ENCODE results near the gene CD151.

CD151 gene

DNA sequence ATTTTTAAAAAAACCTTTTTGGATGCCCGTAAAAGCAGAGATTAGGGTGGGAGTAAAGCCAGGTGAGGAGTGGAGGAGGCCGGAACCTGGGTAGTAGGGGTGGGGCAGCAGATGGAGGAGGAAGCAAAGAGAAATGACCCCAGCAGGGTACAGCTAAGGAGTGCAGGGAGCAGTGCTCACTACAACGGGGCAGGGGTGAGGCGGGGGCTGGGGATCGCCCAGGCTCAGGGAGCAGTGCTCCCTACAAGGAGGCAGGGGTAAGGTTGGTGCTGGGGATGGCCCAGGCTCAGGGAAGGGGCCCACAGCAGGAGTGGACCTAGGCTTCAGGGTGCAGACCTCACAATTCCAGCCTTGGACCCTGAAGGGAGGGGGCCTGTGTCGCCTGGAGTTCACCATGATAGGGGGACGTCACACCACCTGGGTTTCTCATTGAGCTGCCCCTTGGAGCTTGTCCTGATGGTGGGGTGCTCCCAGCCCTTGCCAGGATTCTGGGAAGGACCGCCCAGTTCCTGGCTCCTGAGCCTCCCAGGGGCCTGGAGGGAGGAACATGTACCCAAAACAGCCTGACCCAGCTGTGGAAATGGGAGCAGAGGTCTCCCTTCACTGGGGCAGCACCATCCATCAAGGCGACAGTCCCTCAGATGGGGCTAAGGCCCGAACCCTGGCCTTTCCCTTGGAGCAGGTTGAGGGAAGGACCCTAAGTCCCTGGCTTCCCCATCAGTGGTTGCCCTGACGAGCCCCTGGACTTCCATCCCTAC is 16.9 kb upstream of the CD151 start:
- DNase-seq = no peak

DNA sequence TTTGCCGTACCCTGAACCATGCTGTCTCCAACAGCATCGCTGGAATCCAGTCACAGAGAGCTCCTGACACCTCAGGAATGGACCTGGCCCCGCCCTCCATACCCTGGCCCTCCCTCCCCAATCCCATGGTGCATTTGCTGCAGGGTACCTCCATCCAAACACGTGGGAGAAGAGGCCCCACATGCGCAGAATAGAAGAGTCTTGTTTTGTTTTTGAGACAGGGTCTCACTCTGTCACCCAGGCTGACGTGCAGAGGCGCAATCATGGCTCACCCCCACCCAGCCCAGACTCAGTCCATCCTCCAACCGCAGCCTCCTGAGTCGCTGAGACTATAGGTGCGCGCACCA is 16.3 kb upstream of the CD151 start:
- DNase-seq = no peak

DNA sequence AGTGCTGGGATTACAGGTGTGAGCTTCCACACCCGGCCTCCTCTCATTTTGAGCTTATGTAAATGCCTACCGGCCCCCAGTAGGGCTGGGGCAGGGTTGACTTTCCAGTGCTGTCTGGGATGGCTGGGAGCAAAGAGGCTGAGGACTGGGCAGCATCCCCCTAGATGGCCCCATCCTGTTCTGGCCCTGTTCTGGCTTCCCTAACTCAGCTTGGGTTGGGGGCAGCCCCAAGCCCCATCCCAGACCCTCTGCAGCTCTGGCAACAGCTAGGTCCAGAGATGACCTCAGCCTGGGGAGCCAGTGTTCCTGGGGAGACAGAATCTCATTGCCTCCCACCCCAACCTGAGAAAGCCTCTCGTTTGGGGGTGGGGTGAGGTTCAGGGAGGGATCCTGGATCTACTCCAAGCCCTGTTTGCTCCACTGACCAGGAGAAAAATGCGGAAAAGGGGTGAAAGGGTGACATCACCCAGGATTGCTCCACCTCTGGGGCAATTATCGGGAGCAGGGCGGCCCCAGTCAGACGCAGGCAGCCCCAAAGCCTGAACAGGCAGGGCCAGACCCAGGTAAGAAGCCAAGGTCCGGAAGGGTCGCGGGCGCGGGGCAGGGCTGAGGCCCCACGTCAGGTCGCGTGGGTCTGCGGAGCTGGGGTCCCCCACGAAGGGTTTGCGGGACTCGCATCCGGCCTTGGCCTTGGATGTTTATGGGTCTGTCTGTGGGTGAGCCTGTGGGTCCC is 14.2 kb upstream of the CD151 start, which contains the start of gene PNPLA2:
Gene PNPLA2 (plus strand): TSS at position 519 of the 733 bp plus-strand sequence. CDS start 805 bp downstream, outside the sequence.
- DNase-seq = no peak

DNA sequence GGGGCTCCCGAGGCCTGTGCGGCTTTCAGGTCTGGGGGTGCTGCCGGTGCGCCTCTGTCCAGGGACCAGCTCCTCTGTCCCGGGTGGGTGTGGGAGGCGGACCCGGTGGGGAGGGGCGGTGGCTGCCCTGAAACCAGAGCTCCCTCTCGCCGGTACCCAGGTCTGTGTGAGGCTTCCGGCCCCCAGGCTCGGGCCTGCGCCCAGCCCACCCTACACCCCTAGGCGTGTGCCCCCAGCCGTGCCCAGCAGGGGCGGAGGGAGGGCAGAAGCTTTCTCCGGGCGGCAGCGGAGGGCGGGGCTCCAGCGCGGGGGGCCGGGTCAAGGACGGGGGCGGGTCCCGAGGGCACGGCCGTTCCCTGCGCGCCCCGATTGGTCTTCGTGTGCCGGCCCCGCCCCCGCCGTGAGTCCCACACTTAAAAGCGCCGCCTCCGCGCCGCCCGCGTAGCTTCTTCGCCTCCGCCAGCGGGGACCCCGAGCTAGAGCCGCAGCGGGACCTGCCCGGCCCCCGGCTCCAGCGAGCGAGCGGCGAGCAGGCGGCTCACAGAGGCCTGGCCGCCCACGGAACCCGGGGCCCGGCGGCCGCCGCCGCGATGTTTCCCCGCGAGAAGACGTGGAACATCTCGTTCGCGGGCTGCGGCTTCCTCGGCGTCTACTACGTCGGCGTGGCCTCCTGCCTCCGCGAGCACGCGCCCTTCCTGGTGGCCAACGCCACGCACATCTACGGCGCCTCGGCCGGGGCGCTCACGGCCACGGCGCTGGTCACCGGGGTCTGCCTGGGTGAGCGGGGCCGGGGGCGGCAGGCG is 13.4 kb upstream of the CD151 start:
- DNase-seq = peak; percentile 95

DNA sequence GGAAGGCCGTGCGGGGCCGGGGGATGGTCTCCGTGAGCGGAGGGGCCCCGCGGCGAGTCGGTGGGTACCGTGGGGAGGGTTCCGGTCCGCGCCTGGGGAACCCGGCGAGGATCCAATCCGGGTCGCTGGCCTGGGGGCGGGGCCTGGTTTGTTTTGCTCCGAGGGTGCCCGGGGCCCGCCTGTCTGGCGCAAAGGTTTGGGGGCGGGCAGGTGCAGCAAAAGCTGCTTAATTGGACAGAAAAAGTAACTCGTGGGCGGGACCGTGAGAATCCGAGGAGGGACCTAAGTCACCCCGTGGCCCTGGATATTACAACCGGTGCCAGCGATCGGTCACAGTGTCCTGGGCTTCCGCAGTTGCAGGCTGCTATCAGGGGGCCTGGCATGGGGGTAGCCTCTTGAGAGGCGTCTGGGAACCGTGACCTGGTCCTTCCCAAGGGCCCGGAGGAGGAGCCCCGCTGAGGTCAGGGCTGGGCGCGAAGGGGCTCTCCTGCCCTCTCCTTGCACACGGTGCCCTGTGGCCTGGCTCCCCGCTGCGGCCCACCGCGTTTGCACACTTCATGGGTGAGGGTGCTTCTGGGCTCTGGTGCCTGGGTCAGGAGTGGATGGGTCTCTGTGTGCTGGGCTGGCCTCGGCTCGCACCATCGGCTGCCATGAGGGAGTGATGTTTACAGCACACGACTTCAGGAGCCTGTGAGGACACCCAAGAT is 12.7 kb upstream of the CD151 start:
- DNase-seq = peak; percentile 75

DNA sequence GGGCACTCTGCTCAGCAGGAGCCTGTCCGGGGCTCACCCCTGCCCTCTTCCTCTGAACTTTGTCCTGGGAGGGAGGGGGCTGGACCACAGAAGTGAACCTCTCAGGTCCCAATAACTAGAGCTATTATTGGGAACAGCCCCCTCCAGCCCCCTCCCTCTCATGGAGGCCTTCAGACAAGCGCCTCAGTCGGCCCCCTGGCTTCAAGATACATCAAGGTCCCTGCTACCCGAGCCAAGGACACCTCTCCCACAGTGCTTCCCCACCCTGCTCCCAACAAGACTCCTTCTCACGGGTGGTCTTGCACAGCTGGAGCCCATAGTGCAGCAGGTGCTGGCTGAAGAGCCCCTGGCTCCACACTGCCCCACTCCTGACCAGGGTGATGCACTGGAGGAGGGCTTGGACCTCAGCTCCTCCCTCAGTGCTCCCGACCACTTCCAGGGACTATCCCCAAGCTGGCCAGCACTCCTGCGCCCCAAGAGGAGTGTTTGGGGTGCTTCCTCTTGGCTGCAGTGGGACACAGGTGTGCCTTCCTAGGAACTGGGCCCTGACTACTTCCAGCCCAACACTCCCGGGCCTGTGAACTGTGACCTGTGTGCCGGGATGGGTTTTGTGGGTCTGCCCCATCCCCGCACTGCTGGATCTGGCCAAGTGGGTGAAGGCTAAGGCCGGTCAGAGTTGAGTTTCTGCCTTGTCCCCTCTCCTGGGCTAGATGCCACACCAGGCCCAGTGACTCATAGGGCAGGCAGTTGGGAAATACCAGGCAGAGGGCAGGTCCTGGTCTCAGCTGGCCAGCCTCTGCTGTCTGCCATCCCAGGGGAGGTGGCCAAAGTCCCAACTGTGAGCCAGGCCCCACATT is 11.9 kb upstream of the CD151 start:
- DNase-seq = no peak

DNA sequence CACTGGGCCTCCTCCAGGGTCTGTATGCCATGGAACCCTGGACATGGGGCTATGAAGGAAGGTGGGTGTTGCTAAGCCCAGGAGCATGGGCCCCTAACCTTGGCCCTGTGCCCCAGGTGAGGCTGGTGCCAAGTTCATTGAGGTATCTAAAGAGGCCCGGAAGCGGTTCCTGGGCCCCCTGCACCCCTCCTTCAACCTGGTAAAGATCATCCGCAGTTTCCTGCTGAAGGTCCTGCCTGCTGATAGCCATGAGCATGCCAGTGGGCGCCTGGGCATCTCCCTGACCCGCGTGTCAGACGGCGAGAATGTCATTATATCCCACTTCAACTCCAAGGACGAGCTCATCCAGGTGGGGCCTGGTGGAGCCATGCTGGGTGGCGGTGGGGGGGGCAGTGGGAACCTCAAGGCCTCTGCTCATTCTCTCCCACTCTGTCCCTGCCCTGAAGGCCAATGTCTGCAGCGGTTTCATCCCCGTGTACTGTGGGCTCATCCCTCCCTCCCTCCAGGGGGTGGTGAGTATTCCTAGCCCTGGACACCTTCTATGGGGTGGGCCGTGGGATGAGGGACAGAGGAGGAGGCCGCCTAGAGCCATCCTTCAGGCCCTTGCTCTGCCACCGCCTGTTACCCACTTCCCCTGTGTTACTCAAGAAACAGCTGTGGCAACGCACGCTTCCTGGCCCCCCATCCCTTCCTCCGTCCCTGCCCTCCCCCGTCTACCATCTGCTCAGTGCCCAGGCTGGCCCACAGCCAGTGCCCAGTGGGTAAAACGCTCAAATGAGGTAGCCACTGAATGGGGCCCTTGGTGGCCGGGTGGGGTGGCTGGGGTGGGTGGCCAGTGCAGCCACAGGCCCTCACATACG is 11.0 kb upstream of the CD151 start:
- DNase-seq = no peak

DNA sequence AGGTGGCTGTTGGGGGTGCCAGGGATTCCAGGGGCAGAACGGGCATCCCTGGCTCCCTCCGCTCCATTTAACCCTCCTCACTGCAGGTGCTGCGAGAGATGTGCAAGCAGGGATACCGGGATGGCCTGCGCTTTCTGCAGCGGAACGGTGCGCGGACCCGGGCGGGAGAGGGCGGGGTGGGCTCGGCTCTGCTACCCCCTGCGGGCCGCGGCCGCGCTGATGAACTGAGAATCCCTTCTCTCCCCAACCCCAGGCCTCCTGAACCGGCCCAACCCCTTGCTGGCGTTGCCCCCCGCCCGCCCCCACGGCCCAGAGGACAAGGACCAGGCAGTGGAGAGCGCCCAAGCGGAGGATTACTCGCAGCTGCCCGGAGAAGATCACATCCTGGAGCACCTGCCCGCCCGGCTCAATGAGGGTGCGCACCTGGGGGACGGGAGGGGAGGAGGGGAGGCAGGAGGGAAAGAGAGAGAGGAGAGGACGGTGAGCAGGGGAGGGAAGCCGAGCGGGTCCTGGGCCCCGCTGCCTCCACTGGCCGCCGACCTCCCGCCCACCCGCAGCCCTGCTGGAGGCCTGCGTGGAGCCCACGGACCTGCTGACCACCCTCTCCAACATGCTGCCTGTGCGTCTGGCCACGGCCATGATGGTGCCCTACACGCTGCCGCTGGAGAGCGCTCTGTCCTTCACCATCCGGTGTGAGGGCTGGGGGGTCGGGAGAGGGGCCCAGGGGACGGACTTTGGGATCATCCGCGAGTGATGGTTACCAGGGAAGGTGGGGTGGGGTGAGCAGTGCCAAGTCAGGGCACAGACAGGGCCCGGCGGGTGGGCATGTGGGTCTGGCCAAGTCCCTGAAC is 9.1 kb upstream of the CD151 start:
- no peak for DNase-seq

DNA sequence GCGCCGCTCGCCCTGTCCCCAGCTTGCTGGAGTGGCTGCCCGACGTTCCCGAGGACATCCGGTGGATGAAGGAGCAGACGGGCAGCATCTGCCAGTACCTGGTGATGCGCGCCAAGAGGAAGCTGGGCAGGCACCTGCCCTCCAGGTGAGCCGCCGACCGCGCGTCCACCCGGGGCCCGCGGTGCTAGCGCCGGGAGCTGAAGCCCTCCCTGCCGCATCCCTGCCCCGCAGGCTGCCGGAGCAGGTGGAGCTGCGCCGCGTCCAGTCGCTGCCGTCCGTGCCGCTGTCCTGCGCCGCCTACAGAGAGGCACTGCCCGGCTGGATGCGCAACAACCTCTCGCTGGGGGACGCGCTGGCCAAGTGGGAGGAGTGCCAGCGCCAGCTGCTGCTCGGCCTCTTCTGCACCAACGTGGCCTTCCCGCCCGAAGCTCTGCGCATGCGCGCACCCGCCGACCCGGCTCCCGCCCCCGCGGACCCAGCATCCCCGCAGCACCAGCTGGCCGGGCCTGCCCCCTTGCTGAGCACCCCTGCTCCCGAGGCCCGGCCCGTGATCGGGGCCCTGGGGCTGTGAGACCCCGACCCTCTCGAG is 8.4 kb upstream of the CD151 start:
- DNase-seq = peak; percentile 71

DNA sequence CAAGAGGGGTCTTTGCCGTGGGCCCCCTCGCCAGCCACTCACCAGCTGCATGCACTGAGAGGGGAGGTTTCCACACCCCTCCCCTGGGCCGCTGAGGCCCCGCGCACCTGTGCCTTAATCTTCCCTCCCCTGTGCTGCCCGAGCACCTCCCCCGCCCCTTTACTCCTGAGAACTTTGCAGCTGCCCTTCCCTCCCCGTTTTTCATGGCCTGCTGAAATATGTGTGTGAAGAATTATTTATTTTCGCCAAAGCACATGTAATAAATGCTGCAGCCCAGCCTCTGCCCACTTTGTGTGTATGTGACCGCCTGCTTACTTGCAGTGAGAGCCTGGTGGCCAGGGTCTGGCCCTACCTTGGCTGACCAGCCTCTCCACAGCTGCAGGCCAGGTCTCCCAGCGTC is 7.8 kb upstream of the CD151 start:
- peak; percentile 33 for DNase-seq

DNA sequence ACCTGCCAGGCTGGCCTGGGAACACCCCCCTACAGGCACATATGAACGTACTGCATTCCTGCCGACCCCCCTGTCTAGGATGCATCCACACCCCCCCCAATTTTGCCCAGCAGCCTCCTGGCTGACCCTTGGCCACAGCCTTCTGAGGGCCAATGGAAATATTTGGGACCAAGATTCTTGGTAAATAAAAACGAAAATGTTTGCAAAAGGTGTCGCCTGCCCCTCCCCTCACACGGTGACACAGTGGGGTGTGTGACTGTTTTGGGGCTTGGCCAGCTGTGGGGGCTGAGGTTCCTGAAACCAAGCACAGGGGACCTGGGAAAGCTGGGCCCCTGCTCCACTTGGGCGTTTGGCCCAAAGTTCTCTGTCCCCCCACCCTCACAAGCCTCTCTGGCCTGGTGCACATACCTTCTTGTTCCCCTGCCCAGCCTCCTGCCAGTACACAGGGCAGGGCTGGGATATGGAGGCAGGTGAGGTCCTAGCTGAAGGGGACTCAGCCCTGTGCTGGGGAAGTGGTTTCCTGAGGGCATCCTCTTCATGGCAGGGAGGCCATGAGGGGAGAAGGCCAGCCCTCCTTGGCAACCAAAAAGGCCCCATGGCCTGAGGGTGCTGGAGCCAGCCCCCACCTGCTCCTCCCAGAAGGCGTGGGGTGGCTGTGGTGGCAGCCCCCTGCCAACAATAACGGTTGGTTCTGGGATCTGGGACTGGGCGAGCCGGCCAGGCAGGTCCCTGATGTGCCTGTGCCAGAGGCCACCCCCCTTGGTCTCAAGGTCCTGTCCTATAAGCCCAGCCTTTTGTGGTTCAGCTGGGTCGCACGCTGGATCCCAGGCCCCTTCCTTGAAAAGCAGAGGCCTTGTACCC is 7.2 kb upstream of the CD151 start:
- DNase-seq = no peak

DNA sequence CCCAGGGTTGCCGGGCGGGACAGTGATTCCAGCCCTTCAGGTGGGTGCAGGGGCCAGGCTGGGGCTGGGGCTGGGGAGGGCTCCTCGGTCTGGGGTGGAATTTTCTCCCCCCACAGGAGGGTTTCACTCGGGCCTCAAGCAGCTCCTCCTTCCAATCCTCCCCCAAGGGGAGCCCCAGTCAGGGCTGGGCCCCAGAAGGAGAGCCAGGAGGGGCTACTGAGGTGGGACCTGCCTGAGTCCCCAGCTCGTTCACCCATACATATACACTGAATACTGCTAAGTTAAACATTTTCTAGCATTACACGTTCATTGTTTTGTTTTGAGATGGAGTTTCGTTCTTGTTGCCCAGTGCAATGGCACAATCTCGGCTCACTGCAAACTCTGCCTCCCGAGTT is 6.5 kb upstream of the CD151 start:
- no peak for DNase-seq

DNA sequence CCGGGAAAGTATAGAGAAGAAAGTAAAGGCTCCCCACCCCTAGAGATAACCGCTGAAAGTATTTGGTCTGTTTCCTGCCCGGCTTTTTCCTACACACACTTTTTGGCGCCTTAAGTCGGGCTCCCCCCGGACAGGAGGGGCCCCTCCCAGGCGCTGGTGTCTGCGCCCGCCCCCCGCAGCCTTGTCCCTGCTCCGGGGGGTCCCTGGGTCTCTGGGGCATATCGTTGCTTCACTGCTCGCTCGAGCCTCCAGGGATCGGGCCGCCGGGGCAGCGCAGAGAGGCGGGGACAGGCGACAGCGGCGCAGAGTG is 6.0 kb upstream of the CD151 start:
- no peak for DNase-seq

DNA sequence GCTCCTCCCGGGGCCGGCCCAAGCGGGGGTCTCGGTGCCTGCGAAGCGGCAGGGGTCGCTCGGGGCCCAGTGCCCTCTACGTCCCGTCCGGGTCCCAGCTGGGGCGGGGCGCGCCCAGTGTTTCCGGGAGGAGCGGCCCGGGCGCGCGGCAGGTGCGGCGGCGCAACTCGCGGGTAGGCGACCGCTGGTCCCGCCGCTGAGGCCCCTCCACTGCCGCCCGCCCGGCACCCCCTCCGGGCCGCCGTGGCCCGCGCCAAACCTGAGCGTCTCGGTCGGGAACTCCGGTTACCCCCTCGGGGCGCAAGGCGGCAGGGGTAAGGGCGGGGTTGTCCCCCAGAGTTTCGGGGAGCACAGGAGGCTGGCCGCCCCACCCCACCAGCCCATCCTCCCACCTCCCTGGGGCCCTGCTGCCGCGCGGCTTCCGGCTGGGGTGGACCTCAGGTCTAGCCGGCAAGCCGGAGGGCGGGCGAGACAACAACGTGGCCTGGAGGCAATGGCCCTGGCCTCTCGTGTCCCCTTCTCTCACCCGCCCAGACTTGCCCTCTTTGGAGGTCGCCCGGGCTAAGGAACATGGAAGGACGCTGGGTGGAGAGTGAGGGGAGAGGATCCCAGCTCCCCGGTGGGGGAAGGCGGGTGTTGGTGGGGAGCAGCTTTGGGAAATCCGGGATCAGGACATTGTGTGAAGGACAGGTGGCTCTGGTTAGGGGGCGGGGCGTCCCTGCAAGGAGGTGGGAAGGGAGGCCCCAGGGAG is 5.4 kb upstream of the CD151 start:
- DNase-seq = peak; percentile 51

DNA sequence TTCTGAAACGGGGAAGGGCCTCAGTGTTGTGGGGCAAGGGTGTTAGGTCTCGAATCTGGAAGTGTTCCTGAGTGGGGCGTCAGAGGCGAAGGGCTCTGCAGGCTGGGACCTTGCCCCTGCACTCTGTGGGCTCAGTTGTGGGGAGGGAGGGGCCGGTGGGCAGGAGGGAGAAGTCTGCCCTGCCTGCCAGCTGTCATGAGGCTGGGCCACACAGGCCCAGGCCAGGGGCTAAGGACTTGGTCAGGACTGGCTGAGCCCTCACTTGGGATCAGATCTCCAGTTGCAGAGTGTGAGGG is 4.9 kb upstream of the CD151 start, which contains the start of gene CRACR2B:
Gene CRACR2B (plus strand): TSS at position 23 of the 296 bp plus-strand sequence. CDS start 689 bp downstream, outside the sequence.
- DNase-seq = peak; percentile 65

DNA sequence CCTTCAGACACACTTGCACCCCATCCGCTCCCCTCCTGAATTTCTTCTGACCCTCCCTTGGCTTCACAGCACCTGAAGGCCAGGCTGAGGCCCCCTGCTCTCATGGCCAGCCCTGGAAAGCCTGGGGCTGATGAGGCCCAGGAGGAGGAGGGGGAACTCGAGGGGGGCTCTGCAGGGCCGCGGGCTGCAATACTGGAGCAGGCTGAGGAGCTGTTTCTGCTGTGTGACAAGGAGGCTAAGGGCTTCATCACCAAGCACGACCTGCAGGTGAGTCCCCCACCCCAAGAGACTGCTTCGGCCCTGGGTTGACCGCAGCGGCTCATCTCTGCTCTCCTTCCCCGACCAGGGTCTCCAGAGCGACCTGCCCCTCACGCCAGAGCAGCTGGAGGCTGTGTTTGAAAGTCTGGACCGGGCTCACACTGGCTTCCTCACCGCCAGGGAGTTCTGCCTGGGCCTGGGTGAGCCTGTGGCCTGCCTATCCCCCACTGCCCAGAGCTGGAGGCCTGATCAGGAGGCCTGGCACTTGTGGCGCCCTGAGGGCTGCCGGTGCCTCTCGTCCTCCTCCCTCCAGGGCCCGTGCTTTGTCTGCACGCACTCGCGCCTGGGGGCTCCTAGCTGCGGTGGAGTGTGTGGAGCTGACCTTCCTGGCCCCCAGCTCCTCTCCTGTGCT is 4.1 kb upstream of the CD151 start:
- DNase-seq = peak; percentile 83

DNA sequence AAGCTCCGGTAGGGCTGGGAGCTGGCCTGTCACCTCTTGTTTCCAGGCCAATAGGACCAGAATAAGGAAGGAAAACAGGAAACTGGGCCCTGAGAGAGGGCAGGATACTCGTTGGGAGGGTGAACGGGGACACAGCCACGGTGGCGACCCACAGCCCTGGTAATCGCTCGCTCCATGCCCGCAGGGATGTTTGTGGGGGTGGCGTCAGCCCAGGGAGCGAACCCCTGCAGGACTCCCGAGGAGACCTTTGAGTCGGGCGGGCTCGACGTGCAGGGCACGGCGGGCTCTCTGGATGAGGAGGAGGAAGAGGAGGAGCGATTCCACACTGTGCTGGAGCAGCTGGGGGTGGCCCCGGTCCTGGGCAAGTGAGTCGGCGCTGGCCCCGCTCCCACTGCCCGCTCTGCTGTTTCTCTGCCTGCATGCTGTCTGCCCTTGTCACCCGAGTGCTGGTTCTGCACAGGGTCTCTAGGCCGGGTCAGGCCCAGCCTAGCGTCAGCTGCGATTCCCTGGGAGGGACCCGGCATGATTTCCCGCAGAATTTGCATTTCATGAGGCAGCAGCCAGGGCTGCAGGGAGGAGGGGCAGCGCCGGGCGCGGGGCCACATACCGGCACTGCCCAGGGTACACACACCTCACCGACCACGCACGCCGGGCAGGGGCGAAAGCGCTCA is 3.4 kb upstream of the CD151 start:
- DNase-seq = peak; percentile 55
